A549 (cell line): ENCODE measurements around the gene MMP10.

Experiments used
- RCOR1 ChIP-seq: fragments of 150-350 bp; IDR thresholded peaks from 2 replicates; pipeline ENCODE4 v1.6.1; 2014; ENCODE audit warnings: antibody characterized with exemption, low read length, low read depth
- TF ChIP-seq, protein P1 (sequence below): fragments of >200 bp; sonication (Bioruptor Twin); formaldehyde crosslinking; IDR thresholded peaks from 3 replicates; pipeline ENCODE4 v1.5.1; 2016

DNA sequence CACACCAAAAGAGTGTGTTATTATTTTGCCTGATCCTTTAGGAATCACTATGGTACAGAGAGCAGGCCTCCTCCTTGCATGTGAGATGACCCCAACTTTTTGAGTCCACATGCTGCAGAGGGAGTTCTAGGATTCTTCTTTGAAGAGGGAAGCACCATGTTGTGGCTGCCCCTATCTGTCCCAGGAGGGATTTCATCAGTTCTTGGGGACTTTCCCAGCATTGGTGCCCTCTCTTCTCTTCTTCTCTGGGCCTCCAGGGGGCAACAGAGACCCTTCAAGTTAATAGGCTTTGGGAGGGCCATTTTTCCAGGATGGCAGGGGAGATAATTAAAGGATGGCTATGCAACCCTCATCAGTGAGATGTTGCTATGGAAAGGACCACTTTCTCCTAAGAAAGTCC, 14.0 kb upstream of the MMP10 start:
- TF ChIP-seq, protein P1, sequence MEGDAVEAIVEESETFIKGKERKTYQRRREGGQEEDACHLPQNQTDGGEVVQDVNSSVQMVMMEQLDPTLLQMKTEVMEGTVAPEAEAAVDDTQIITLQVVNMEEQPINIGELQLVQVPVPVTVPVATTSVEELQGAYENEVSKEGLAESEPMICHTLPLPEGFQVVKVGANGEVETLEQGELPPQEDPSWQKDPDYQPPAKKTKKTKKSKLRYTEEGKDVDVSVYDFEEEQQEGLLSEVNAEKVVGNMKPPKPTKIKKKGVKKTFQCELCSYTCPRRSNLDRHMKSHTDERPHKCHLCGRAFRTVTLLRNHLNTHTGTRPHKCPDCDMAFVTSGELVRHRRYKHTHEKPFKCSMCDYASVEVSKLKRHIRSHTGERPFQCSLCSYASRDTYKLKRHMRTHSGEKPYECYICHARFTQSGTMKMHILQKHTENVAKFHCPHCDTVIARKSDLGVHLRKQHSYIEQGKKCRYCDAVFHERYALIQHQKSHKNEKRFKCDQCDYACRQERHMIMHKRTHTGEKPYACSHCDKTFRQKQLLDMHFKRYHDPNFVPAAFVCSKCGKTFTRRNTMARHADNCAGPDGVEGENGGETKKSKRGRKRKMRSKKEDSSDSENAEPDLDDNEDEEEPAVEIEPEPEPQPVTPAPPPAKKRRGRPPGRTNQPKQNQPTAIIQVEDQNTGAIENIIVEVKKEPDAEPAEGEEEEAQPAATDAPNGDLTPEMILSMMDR, result peak; percentile 14; the same call in 1 of the 3 replicates
- TF ChIP-seq RCOR1, result no peak
